Endodermal cell (in vitro differentiated cells): ENCODE results near the gene TMED7. TPM values are rescaled to one million over a fixed set of nuclear protein-coding genes. Genes with fewer than 3 reads are reported as not detected.

Experiments used
- DNase-seq: peaks from one replicate; pipeline ENCODE4 v3.0.0-alpha.2; 2017
- H3K27ac ChIP-seq: 2 replicates; pipeline ENCODE4 v1.5.1; 2013; ENCODE audit warnings: mild to moderate bottlenecking, low read depth, low read length, moderate library complexity
- H3K27me3 ChIP-seq: 2 replicates; pipeline ENCODE4 v1.6.1; 2013; ENCODE audit warnings: mild to moderate bottlenecking, low read length, moderate library complexity; ENCODE audit not compliant: insufficient read depth, control insufficient read depth, poor library complexity, severe bottlenecking
- H3K36me3 ChIP-seq: 2 replicates; pipeline ENCODE4 v1.7.0; 2013; ENCODE audit warnings: mild to moderate bottlenecking, low read length, moderate library complexity; ENCODE audit not compliant: control insufficient read depth, insufficient read depth
- H3K4me1 ChIP-seq: one replicate; pipeline ENCODE4 v1.7.0; 2013; ENCODE audit warnings: low read length; ENCODE audit not compliant: control insufficient read depth, insufficient read depth
- H3K4me3 ChIP-seq: 2 replicates; pipeline ENCODE4 v1.5.1; 2013; ENCODE audit warnings: mild to moderate bottlenecking, low read length, moderate library complexity
- H3K9ac ChIP-seq: 2 replicates; pipeline ENCODE4 v1.6.1; 2013; ENCODE audit warnings: mild to moderate bottlenecking, low read length, moderate library complexity; ENCODE audit not compliant: poor library complexity, severe bottlenecking; ENCODE audit errors: extremely low read depth
- H3K9me3 ChIP-seq: 2 replicates; pipeline ENCODE4 v1.6.1; 2013; ENCODE audit warnings: mild to moderate bottlenecking, low read length, moderate library complexity; ENCODE audit not compliant: control insufficient read depth
- H3K27ac Mint-ChIP-seq: 2 replicates; pipeline ENCODE4 v1.8.0; 2020; ENCODE audit warnings: mixed read lengths
- H3K27me3 Mint-ChIP-seq: 2 replicates; pipeline ENCODE4 v1.8.0; 2021; ENCODE audit warnings: mild to moderate bottlenecking, mixed read lengths; ENCODE audit not compliant: insufficient read depth
- H3K36me3 Mint-ChIP-seq: 2 replicates; pipeline ENCODE4 v1.8.0; 2020; ENCODE audit warnings: low read depth, mixed read lengths
- H3K4me1 Mint-ChIP-seq: 2 replicates; pipeline ENCODE4 v1.8.0; 2020; ENCODE audit warnings: mixed read lengths
- H3K4me3 Mint-ChIP-seq: 2 replicates; pipeline ENCODE4 v1.8.0; 2020; ENCODE audit warnings: mild to moderate bottlenecking, moderate library complexity, mixed read lengths
- H3K9me3 Mint-ChIP-seq: 2 replicates; pipeline ENCODE4 v1.8.0; 2020; ENCODE audit warnings: mild to moderate bottlenecking, mixed read lengths
- CTCF ChIP-seq: fragments of 200-600 bp; sonication (generic); conservative IDR thresholded peaks from 2 replicates; pipeline ENCODE4 v1.5.0; 2021; ENCODE audit warnings: antibody characterized with exemption, mild to moderate bottlenecking
- WGBS, 2 experiments: methylation state at CpG; one replicate each; pipeline versions ENCODE4 v1.1.5 to v1.1.7; 2013; ENCODE audit warnings: missing lambda C conversion rate in 2 of 2, mixed read lengths in 1 of 2; ENCODE audit not compliant: insufficient coverage in 1 of 2, insufficient read length in 1 of 2; 5-methylcytosine and 5-hydroxymethylcytosine counted together
- total RNA-seq, 2 donors: library from RNA; stranded (reverse); fragmentation: NEBNext Ultra II Directional in 1 of 2; extraction: Animal tissue kit (Norgen Biotek cat#: 25700) in 1 of 2; gene quantifications; 2 replicates in 1 of 2; 3 replicates in 1 of 2; pipeline ENCODE4 v1.2.1, GENCODE V29; 2021

The TMED7 gene
- total RNA-seq, 2 donors from 2014 or later = 64.4 to 75.3 TPM

GRCh38 chr5:115579216-115579615 lies 46.6 kb downstream of the TMED7 start:
- H3K36me3 ChIP-seq = no peaks in the 10 kb centered on the region
- no peaks in the 10 kb centered on the region for H3K4me1 ChIP-seq
- H3K27me3 ChIP-seq = no peaks in the 10 kb centered on the region
- Mint-ChIP-seq H3K27me3 (no peaks in the 10 kb centered on the region), H3K27ac (no peak overlapping the region), H3K36me3 (no peaks in the 10 kb centered on the region), H3K9me3 (no peaks in the 10 kb centered on the region), H3K4me1 (no peaks in the 10 kb centered on the region), H3K4me3 (no peak overlapping the region)
- H3K27ac ChIP-seq = no peak overlapping the region
- no peak overlapping the region for H3K9ac ChIP-seq
- H3K9me3 ChIP-seq = no peaks in the 10 kb centered on the region
- DNase-seq = no peak
- no peak overlapping the region for H3K4me3 ChIP-seq
- 86 to 92% methylated on average over 1 to 3 of the region's 3 CpGs for WGBS, 2 experiments
- TF ChIP-seq CTCF = no peak

- H3K4me3 ChIP-seq = no peak overlapping the region
- no peak for TF ChIP-seq CTCF
- H3K9ac ChIP-seq = no peak overlapping the region
- H3K27me3 ChIP-seq = no peaks in the 10 kb centered on the region
- no peaks in the 10 kb centered on the region for H3K36me3 ChIP-seq
- DNase-seq = no peak
- Mint-ChIP-seq H3K4me3 (no peak overlapping the region), H3K36me3 (no peaks in the 10 kb centered on the region), H3K27me3 (no peaks in the 10 kb centered on the region), H3K27ac (no peak overlapping the region), H3K4me1 (no peaks in the 10 kb centered on the region), H3K9me3 (no peaks in the 10 kb centered on the region)
- no peak overlapping the region for H3K27ac ChIP-seq
- H3K4me1 ChIP-seq = no peaks in the 10 kb centered on the region
- no peaks in the 10 kb centered on the region for H3K9me3 ChIP-seq
- WGBS, 2 experiments = 98% methylated on average over 3 of the region's 3 CpGs; no CpG with 5 or more reads in 1 of the 2 experiments
These were observed 47.2 kb downstream of the TMED7 start for GRCh38 chr5:115578657-115579056.

GRCh38 chr5:115577741-115578140 lies 48.1 kb downstream of the TMED7 start:
- no peak for DNase-seq
- H3K4me1 ChIP-seq = no peaks in the 10 kb centered on the region
- no peak for TF ChIP-seq CTCF
- no peak overlapping the region for H3K27ac Mint-ChIP-seq
- no peaks in the 10 kb centered on the region for H3K36me3 Mint-ChIP-seq
- H3K9me3 Mint-ChIP-seq = no peaks in the 10 kb centered on the region
- H3K27ac ChIP-seq = no peak overlapping the region
- H3K27me3 ChIP-seq = no peaks in the 10 kb centered on the region
- no peak overlapping the region for H3K4me3 Mint-ChIP-seq
- H3K9ac ChIP-seq = no peak overlapping the region
- H3K4me1 Mint-ChIP-seq = no peaks in the 10 kb centered on the region
- no peaks in the 10 kb centered on the region for H3K9me3 ChIP-seq
- no peaks in the 10 kb centered on the region for H3K27me3 Mint-ChIP-seq
- WGBS, 2 experiments = 94% methylated on average over 5 of the region's 6 CpGs
- no peaks in the 10 kb centered on the region for H3K36me3 ChIP-seq
- no peak overlapping the region for H3K4me3 ChIP-seq
